ENCODE results near the gene PNISR.

Gene PNISR

GRCh38 chr6:99412065-99412464 lies 13.0 kb downstream of the PNISR start:
- DNase-seq (ENCODE audit: low read depth): no peak
- no peak overlapping the region for H3K4me3 ChIP-seq (replicated peaks; ENCODE audit: low read depth, low read length)
- no peak for TF ChIP-seq CTCF (IDR thresholded peaks at IDR 0.05; ENCODE audit: low read length, missing control alignments)

- DNase-seq (ENCODE audit: low read depth): no peak
- TF ChIP-seq CTCF (IDR thresholded peaks at IDR 0.05; ENCODE audit: low read length, missing control alignments): no peak
Measured at GRCh38 chr6:99409672-99410071, 15.4 kb downstream of the PNISR start.

GRCh38 chr6:99407076-99407475 lies 18.0 kb downstream of the PNISR start:
- H3K4me3 ChIP-seq (replicated peaks; ENCODE audit: low read depth, low read length): no peak overlapping the region
- no peak for TF ChIP-seq CTCF (IDR thresholded peaks at IDR 0.05; ENCODE audit: low read length, missing control alignments)
- no peak for DNase-seq (ENCODE audit: low read depth)

More at GRCh38 chr6:99409672-99410071, 15.4 kb downstream of the PNISR start:
- no peak overlapping the region for H3K4me3 ChIP-seq (replicated peaks; ENCODE audit: low read depth, low read length)

- H3K4me3 ChIP-seq (replicated peaks; ENCODE audit: low read depth, low read length): no peak overlapping the region
- no peak for DNase-seq (ENCODE audit: low read depth)
- TF ChIP-seq CTCF (IDR thresholded peaks at IDR 0.05; ENCODE audit: low read length, missing control alignments): no peak
Measured at GRCh38 chr6:99402448-99402847, 22.7 kb downstream of the PNISR start.

- H3K4me3 ChIP-seq (replicated peaks; ENCODE audit: low read depth, low read length): no peak overlapping the region
- DNase-seq (ENCODE audit: low read depth): no peak
- TF ChIP-seq CTCF (IDR thresholded peaks at IDR 0.05; ENCODE audit: low read length, missing control alignments): no peak
Measured at GRCh38 chr6:99397287-99397686, 27.8 kb downstream of the PNISR start.

GRCh38 chr6:99393698-99394531 lies 31.2 kb downstream of the PNISR start, which contains the start of gene COQ3:
TSS of gene COQ3 (minus strand) at chr6:99394195. CDS start at chr6:99394179, 16 bp downstream.
- peak within 1 kb of the TSS; percentile 88 for H3K4me3 ChIP-seq (replicated peaks; ENCODE audit: low read depth, low read length)
- peak; percentile 80 for DNase-seq (ENCODE audit: low read depth)
- no peak for TF ChIP-seq CTCF (IDR thresholded peaks at IDR 0.05; ENCODE audit: low read length, missing control alignments)

GRCh38 chr6:99393366-99393697 lies 31.8 kb downstream of the PNISR start:
- peak overlapping the region; percentile 88 for H3K4me3 ChIP-seq (replicated peaks; ENCODE audit: low read depth, low read length)
- TF ChIP-seq CTCF (IDR thresholded peaks at IDR 0.05; ENCODE audit: low read length, missing control alignments): no peak
- no peak for DNase-seq (ENCODE audit: low read depth)
